K562 (cell line): ENCODE results near the gene ZSWIM8. TPM values are rescaled to one million over a fixed set of nuclear protein-coding genes. Genes with fewer than 3 reads are reported as not detected.

Experiments used
- ATAC-seq: fragments of 200-7000 bp; cut with Tn5 transposase; 3 replicates; pipeline ENCODE4 v1.9.1; 2020; ENCODE audit warnings: moderate library complexity
- BruUV-seq: library from RNA; stranded (reverse); fragments of 400-500 nt; replicated peaks from 2 replicates; lab custom pipeline; 2021; lab: Mats Ljungman, UMichigan
- CTCF ChIA-PET: fragments of 300-600 bp; formaldehyde crosslinking; extraction: SDS; loops from one replicate; lab custom pipeline; 2021; ENCODE audit warnings: low intra/inter-chr PET ratio; lab: Yijun Ruan, JAX
- POLR2A ChIA-PET: fragments of 300-600, 350-650 bp; sonication (Branson Sonifier 250); formaldehyde crosslinking; extraction: SDS; loops from one replicate; lab custom pipeline; 2021; ENCODE audit warnings: antibody characterized with exemption, inconsistent platforms; lab: Yijun Ruan, JAX
- DNase-seq, 4 experiments: peaks; one replicate each; pipeline versions ENCODE4 v3.0.0 to v3.0.0-alpha.2; 2011 to 2018; ENCODE audit warnings: low spot score in 3 of 4, mixed read lengths in 3 of 4; ENCODE audit errors: extremely low read depth in 1 of 4
- FAIRE-seq: peaks from 2 replicates; lab custom pipeline; 2011; peaks lifted over from hg19 to GRCh38; lab: Jason Lieb, UNC
- H2AFZ ChIP-seq: 2 replicates; pipeline ENCODE4 v1.6.0; 2011; ENCODE audit warnings: low read depth, low read length, control low read depth, inconsistent platforms
- H3K27ac ChIP-seq: fragments of 200-600 bp; 3 replicates; pipeline ENCODE4 v1.8.0; 2011; ENCODE audit warnings: low read depth, mild to moderate bottlenecking, control low read depth, inconsistent platforms, low read length, moderate library complexity, mixed read lengths; ENCODE audit errors: extremely low read depth
- H3K27me3 ChIP-seq, 2 experiments: fragments of 300-600 bp in 1 of 2; 2 replicates in 1 of 2; 3 replicates in 1 of 2; pipeline versions ENCODE4 v1.6.0 to v1.8.0; 2011; ENCODE audit warnings: inconsistent platforms in 2 of 2, low read length in 2 of 2, mild to moderate bottlenecking in 1 of 2, mixed read lengths in 1 of 2, moderate library complexity in 1 of 2; ENCODE audit not compliant: control insufficient read depth in 2 of 2, insufficient read depth in 2 of 2
- H3K36me3 ChIP-seq: fragments of 300-600 bp; 3 replicates; pipeline ENCODE4 v1.8.0; 2011; ENCODE audit warnings: mild to moderate bottlenecking, low read length, inconsistent platforms; ENCODE audit not compliant: control insufficient read depth, insufficient read depth
- H3K4me1 ChIP-seq, 2 experiments: fragments of 200-600 bp in 1 of 2; replicated peaks in 1 of 2; 2 replicates in 1 of 2; 3 replicates in 1 of 2; pipeline versions ENCODE4 v1.5.1 to v1.8.0; 2011; ENCODE audit warnings: inconsistent platforms in 2 of 2, low read length in 2 of 2, mild to moderate bottlenecking in 1 of 2, mixed read lengths in 1 of 2, moderate library complexity in 1 of 2; ENCODE audit not compliant: control insufficient read depth in 2 of 2, insufficient read depth in 2 of 2
- H3K4me2 ChIP-seq: 2 replicates; pipeline ENCODE4 v1.6.1; 2011; ENCODE audit warnings: low read length, control low read depth, inconsistent platforms, mixed read lengths; ENCODE audit not compliant: insufficient read depth
- H3K4me3 ChIP-seq: fragments of 200-600 bp; sonication (generic), shearing (Covaris generic); 2 replicates; pipeline ENCODE4 v1.5.1; 2016; ENCODE audit warnings: control low read depth, inconsistent platforms
- H3K79me2 ChIP-seq: fragments of 200-600 bp; 3 replicates; pipeline ENCODE4 v1.8.0; 2011; ENCODE audit warnings: low read length, inconsistent platforms; ENCODE audit not compliant: control insufficient read depth, insufficient read depth
- H3K9ac ChIP-seq, 2 experiments: 2 replicates each; pipeline versions ENCODE4 v1.6.0 to v1.6.1; 2011; ENCODE audit warnings: low read depth in 2 of 2, low read length in 2 of 2, control low read depth in 1 of 2, inconsistent platforms in 1 of 2, mild to moderate bottlenecking in 1 of 2, mixed read lengths in 1 of 2; ENCODE audit not compliant: insufficient read depth in 1 of 2
- H3K9me1 ChIP-seq: one replicate; pipeline ENCODE4 v1.6.0; 2011; ENCODE audit warnings: inconsistent platforms, mild to moderate bottlenecking, low read length, moderate library complexity; ENCODE audit not compliant: control insufficient read depth, insufficient read depth
- H3K9me3 ChIP-seq: replicated peaks from 2 replicates; pipeline ENCODE4 v1.5.1; 2011; ENCODE audit warnings: low read depth, low read length, inconsistent platforms; ENCODE audit not compliant: control insufficient read depth, insufficient read depth
- H4K20me1 ChIP-seq: replicated peaks from 2 replicates; pipeline ENCODE4 v1.6.1; 2011; ENCODE audit warnings: low read length, inconsistent platforms, mixed read lengths; ENCODE audit not compliant: control insufficient read depth, insufficient read depth
- CEBPB ChIP-seq: fragments of 450-650 bp; IDR thresholded peaks from 2 replicates; pipeline ENCODE4 v1.6.1; 2016; ENCODE audit warnings: missing genetic modification characterization, missing compliant biosample characterization
- CTBP1 ChIP-seq: fragments of 450-650 bp; IDR thresholded peaks from 2 replicates; pipeline ENCODE4 v1.6.1; 2016; ENCODE audit warnings: borderline replicate concordance
- PHB ChIP-seq: fragments of 250-450 bp; sonication (Bioruptor Pico); IDR thresholded peaks from 2 replicates; pipeline ENCODE4 v1.5.0; 2021
- SREBF2 ChIP-seq: sonication (generic); formaldehyde crosslinking; IDR thresholded peaks from 2 replicates; pipeline ENCODE4 v1.4.0; 2020; ENCODE audit warnings: mild to moderate bottlenecking, missing genetic modification reagents
- ZNF263 ChIP-seq: sonication (generic); formaldehyde crosslinking; IDR thresholded peaks from 2 replicates; pipeline ENCODE4 v1.8.0; 2022; ENCODE audit warnings: mild to moderate bottlenecking, missing genetic modification reagents, borderline replicate concordance
- ZNF740 ChIP-seq, 3 experiments: fragments of 200-800 bp in 1 of 3; sonication (Bioruptor generic) in 1 of 3; sonication (generic) in 1 of 3; formaldehyde crosslinking in 1 of 3; IDR thresholded peaks; 2 replicates each; pipeline versions ENCODE4 v1.6.1 to v1.8.0; 2016 to 2022; ENCODE audit warnings: mild to moderate bottlenecking in 2 of 3, missing compliant biosample characterization in 2 of 3, missing genetic modification characterization in 2 of 3, missing genetic modification reagents in 1 of 3
- WGBS: fragments of 100-300 bp; shearing (Covaris generic); methylation state at CpG from one replicate; pipeline ENCODE4 v1.1.6; 2016; ENCODE audit warnings: low coverage, mixed read lengths; ENCODE audit not compliant: insufficient coverage; ENCODE audit errors: missing lambda C conversion rate; 5-methylcytosine and 5-hydroxymethylcytosine counted together
- in situ Hi-C: fragments of 300-500 bp; cut with MboI; formaldehyde crosslinking; loops from 4 replicates; pipeline ENCODE4 v1.15.0; 2018; ENCODE audit warnings: inconsistent platforms, mixed read lengths
- intact Hi-C: fragments of 100-400 bp; cut with micrococcal nuclease; formaldehyde crosslinking; loops from 2 replicates; pipeline ENCODE4 v1.14.2; 2022
- polyA plus RNA-seq, 8 experiments: library from polyadenylated mRNA; depleted of rRNA in 4 of 8; stranded (reverse) in 5 of 8; unstranded in 3 of 8; fragments of >200 nt; fragmentation: Nextera tagmentation in 2 of 8; fragmentation: Illumina TruSeq in 1 of 8; extraction: Ambion mirVana in 2 of 8; extraction: Trizol in 1 of 8; gene quantifications; 2 replicates each; pipeline versions ENCODE4 v1.2.1 to v1.2.3, GENCODE V29; 2011 to 2014; ENCODE audit warnings: inconsistent platforms in 1 of 8, missing spikeins in 1 of 8
- small RNA-seq: library from RNA; depleted of rRNA; stranded (forward); fragments of <200 nt; gene quantifications from one replicate; pipeline ENCODE3, GENCODE V24; 2014
- total RNA-seq, 7 experiments: library from RNA; depleted of rRNA in 6 of 7; stranded (reverse); fragments of >200 nt in 6 of 7; fragmentation: Illumina TruSeq in 2 of 7; extraction: Trizol in 2 of 7; gene quantifications; 2 replicates each; pipeline versions ENCODE4 v1.2.1 to v1.2.3, GENCODE V29; 2011 to 2021; ENCODE audit warnings: low replicate concordance in 1 of 7

Gene ZSWIM8
- total and polyA plus RNA-seq, 9 of the 15 experiments (the other 6 are each of a cell fraction or from before 2014, with no cell fraction given): 5.6 to 47.8 (median 26.7) TPM

DNA sequence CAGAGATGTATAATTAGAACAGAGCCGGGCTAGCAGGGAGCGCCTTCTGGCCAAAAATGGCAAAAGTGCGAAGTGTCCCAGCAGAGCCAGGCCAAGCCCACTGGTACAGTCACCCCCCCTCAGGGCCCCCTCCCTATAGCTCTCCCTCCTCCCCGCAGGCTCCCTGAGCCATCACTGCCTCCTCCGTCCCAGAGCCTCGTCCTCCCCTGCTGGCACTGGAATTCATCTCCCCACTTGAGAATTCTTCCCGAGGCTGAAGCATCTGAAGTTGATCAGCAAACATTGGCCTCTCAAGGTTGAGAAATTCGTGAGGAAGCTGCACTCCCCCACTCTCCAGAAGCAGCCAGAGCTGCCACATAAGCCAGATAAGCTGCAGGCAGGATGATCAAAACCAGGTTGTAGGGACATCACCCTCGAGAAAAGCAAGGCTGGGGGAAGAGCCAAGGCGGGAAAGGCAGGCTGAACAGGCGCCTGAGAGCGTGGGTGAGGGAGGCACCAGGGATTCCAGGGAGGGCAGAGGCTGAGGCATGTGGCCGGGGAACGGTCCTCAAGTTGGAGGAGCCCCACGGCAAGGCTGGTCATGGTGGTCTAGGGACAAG lies 65.6 kb downstream of the ZSWIM8 start:
- no peak for FAIRE-seq
- H3K27ac ChIP-seq: no peak overlapping the region
- peaks cover 9% of the 10 kb centered on the region; the same call in 1 of the 2 replicates for H4K20me1 ChIP-seq
- peaks cover 0 to 11% of the 10 kb centered on the region in 2 experiments; a peak in 2 of 5 replicates for H3K4me1 ChIP-seq
- ChIA-PET POLR2A (interaction anchor here (1.0 to 1.6 kb wide), 5 partner anchors 9 to 29 kb away, joined by 3 to 8 read pairs (median 4); no protein-coding TSS in a partner anchor), CTCF (interaction anchor here (0.7 to 3.2 kb wide), 5 partner anchors 29 to 1385 kb away, joined by 3 to 41 read pairs (median 4); no protein-coding TSS in a partner anchor)
- no peak for DNase-seq
- ATAC-seq: no peak
- H3K4me3 ChIP-seq: no peak overlapping the region
- no TSS peak for BruUV-seq
- H3K4me2 ChIP-seq: no peak overlapping the region
- peaks cover 76% of the 10 kb centered on the region for H3K36me3 ChIP-seq
- H2AFZ ChIP-seq: no peak overlapping the region
- in situ Hi-C loops (no loop called here), intact Hi-C loops (no loop called here)
- 59% methylated on average over 15 of the region's 15 CpGs for whole genome bisulfite sequencing
- H3K27me3 ChIP-seq: no peaks in the 10 kb centered on the region
- peak overlapping the region in 1 of 2 experiments; percentile 79; a peak in 2 of 4 replicates for H3K9ac ChIP-seq
- TF ChIP-seq PHB (CRISPR knock-in tag): no peak
- 0 out of 2 replicates have a peak, but pooled peaks have one; percentile 13 for TF ChIP-seq CTBP1
- TF ChIP-seq SREBF2 (CRISPR knock-in tag): no peak
- peak; percentile 34; the same call in 1 of the 2 replicates for TF ChIP-seq CEBPB (tag)
- peak; percentile 86 for TF ChIP-seq ZNF263 (CRISPR knock-in tag)
- TF ChIP-seq ZNF740 (CRISPR knock-in tag; IDR thresholded peaks at IDR 0.05): peak; percentile 52; the same call in 1 of the 2 replicates
- TF ChIP-seq ZNF740 (tag; IDR thresholded peaks at IDR 0.05): no peak
- no peaks in the 10 kb centered on the region for H3K9me1 ChIP-seq
- H3K79me2 ChIP-seq: no peaks in the 10 kb centered on the region
- H3K9me3 ChIP-seq: no peaks in the 10 kb centered on the region

Small RNA genes within 50 kb of the gene (small RNA-seq; reads per million reads assigned to genes)
- not detected for gene AC022400.4
- gene AC022400.9: not detected
- not detected for gene ZSWIM8-AS1

Other genes starting within 250 kb of the ZSWIM8 start
Only the 7 nearest of the 10 such genes appear.
- gene SYNPO2L, start 129.6 kb upstream of the ZSWIM8 start, total RNA-seq (2014; rRNA removed): 0.04 TPM in 1 of 2 replicates, not detected in the other
- not detected in 2 replicates for gene SYNPO2L, start 129.6 kb upstream of the ZSWIM8 start, total RNA-seq (2014; rRNA removed; fragmentation: Illumina TruSeq; extraction: Trizol)
- not detected in 2 replicates for gene SYNPO2L, start 129.6 kb upstream of the ZSWIM8 start, total RNA-seq (2015; rRNA removed; fragmentation: Illumina TruSeq; extraction: Trizol)
- gene SYNPO2L, start 129.6 kb upstream of the ZSWIM8 start, total RNA-seq (2021): 0.07 TPM in 1 of 2 replicates, not detected in the other
- gene SYNPO2L, start 129.6 kb upstream of the ZSWIM8 start, polyA plus RNA-seq (2011; rRNA removed): 0.03 TPM in 1 of 2 replicates, not detected in the other
- 0.03 and 0.07 TPM in 2 replicates for gene SYNPO2L, start 129.6 kb upstream of the ZSWIM8 start, polyA plus RNA-seq (2014; fragmentation: Illumina TruSeq; extraction: Trizol)
- not detected for gene SYNPO2L, start 129.6 kb upstream of the ZSWIM8 start, polyA plus RNA-seq (2014; fragmentation: Nextera tagmentation; extraction: Ambion mirVana)
- not detected in 2 replicates for gene SYNPO2L, start 129.6 kb upstream of the ZSWIM8 start, polyA plus RNA-seq (2014; rRNA removed)
- gene AGAP5, start 87.5 kb upstream of the ZSWIM8 start, total RNA-seq (2014; rRNA removed): 1.2 and 3.5 TPM in 2 replicates
- 3.7 and 5.3 TPM in 2 replicates for gene AGAP5, start 87.5 kb upstream of the ZSWIM8 start, total RNA-seq (2014; rRNA removed; fragmentation: Illumina TruSeq; extraction: Trizol)
- 6.1 and 6.2 TPM in 2 replicates for gene AGAP5, start 87.5 kb upstream of the ZSWIM8 start, total RNA-seq (2015; rRNA removed; fragmentation: Illumina TruSeq; extraction: Trizol)
- 5.1 and 5.6 TPM in 2 replicates for gene AGAP5, start 87.5 kb upstream of the ZSWIM8 start, total RNA-seq (2021)
- 7.5 and 10.1 TPM in 2 replicates for gene AGAP5, start 87.5 kb upstream of the ZSWIM8 start, polyA plus RNA-seq (2011; rRNA removed)
- 5.4 and 7.0 TPM in 2 replicates for gene AGAP5, start 87.5 kb upstream of the ZSWIM8 start, polyA plus RNA-seq (2014; fragmentation: Illumina TruSeq; extraction: Trizol)
- gene AGAP5, start 87.5 kb upstream of the ZSWIM8 start, polyA plus RNA-seq (2014; fragmentation: Nextera tagmentation; extraction: Ambion mirVana): under 1 TPM; 0.32 to 0.66 TPM
- gene AGAP5, start 87.5 kb upstream of the ZSWIM8 start, polyA plus RNA-seq (2014; rRNA removed): 5.0 and 6.8 TPM in 2 replicates
- 70.5 and 99.4 TPM in 2 replicates for gene SEC24C, start 41.2 kb upstream of the ZSWIM8 start, total RNA-seq (2014; rRNA removed)
- 48.6 and 48.7 TPM in 2 replicates for gene SEC24C, start 41.2 kb upstream of the ZSWIM8 start, total RNA-seq (2014; rRNA removed; fragmentation: Illumina TruSeq; extraction: Trizol)
- gene SEC24C, start 41.2 kb upstream of the ZSWIM8 start, total RNA-seq (2015; rRNA removed; fragmentation: Illumina TruSeq; extraction: Trizol): 55.5 and 59.4 TPM in 2 replicates
- gene SEC24C, start 41.2 kb upstream of the ZSWIM8 start, total RNA-seq (2021): 103 and 115 TPM in 2 replicates
- gene SEC24C, start 41.2 kb upstream of the ZSWIM8 start, polyA plus RNA-seq (2011; rRNA removed): 97.4 and 150 TPM in 2 replicates
- gene SEC24C, start 41.2 kb upstream of the ZSWIM8 start, polyA plus RNA-seq (2014; fragmentation: Illumina TruSeq; extraction: Trizol): 108 and 110 TPM in 2 replicates
- 10 to 100 TPM; 19.0 to 88.4 TPM for gene SEC24C, start 41.2 kb upstream of the ZSWIM8 start, polyA plus RNA-seq (2014; fragmentation: Nextera tagmentation; extraction: Ambion mirVana)
- gene SEC24C, start 41.2 kb upstream of the ZSWIM8 start, polyA plus RNA-seq (2014; rRNA removed): 64.7 and 68.8 TPM in 2 replicates
- gene CHCHD1, start 3.6 kb upstream of the ZSWIM8 start, total RNA-seq (2014; rRNA removed): 82.9 and 130 TPM in 2 replicates
- 68.2 and 79.6 TPM in 2 replicates for gene CHCHD1, start 3.6 kb upstream of the ZSWIM8 start, total RNA-seq (2014; rRNA removed; fragmentation: Illumina TruSeq; extraction: Trizol)
- gene CHCHD1, start 3.6 kb upstream of the ZSWIM8 start, total RNA-seq (2015; rRNA removed; fragmentation: Illumina TruSeq; extraction: Trizol): 69.6 and 83.4 TPM in 2 replicates
- gene CHCHD1, start 3.6 kb upstream of the ZSWIM8 start, total RNA-seq (2021): 52.9 and 54.9 TPM in 2 replicates
- gene CHCHD1, start 3.6 kb upstream of the ZSWIM8 start, polyA plus RNA-seq (2011; rRNA removed): 84.9 and 110 TPM in 2 replicates
- gene CHCHD1, start 3.6 kb upstream of the ZSWIM8 start, polyA plus RNA-seq (2014; fragmentation: Illumina TruSeq; extraction: Trizol): 59.5 and 75.0 TPM in 2 replicates
- 100 to 1,000 TPM in 1 of 2 experiments, 10 to 100 TPM in 1; 89.7 to 114 TPM for gene CHCHD1, start 3.6 kb upstream of the ZSWIM8 start, polyA plus RNA-seq (2014; fragmentation: Nextera tagmentation; extraction: Ambion mirVana)
- 126 and 135 TPM in 2 replicates for gene CHCHD1, start 3.6 kb upstream of the ZSWIM8 start, polyA plus RNA-seq (2014; rRNA removed)
- gene NDST2, start 26.0 kb downstream of the ZSWIM8 start, total RNA-seq (2014; rRNA removed): 27.2 and 32.1 TPM in 2 replicates
- gene NDST2, start 26.0 kb downstream of the ZSWIM8 start, total RNA-seq (2014; rRNA removed; fragmentation: Illumina TruSeq; extraction: Trizol): 12.5 and 14.7 TPM in 2 replicates
- gene NDST2, start 26.0 kb downstream of the ZSWIM8 start, total RNA-seq (2015; rRNA removed; fragmentation: Illumina TruSeq; extraction: Trizol): 18.2 and 19.6 TPM in 2 replicates
- 33.9 and 35.7 TPM in 2 replicates for gene NDST2, start 26.0 kb downstream of the ZSWIM8 start, total RNA-seq (2021)
- gene NDST2, start 26.0 kb downstream of the ZSWIM8 start, polyA plus RNA-seq (2011; rRNA removed): 23.8 and 31.6 TPM in 2 replicates
- 22.6 TPM in 2 replicates for gene NDST2, start 26.0 kb downstream of the ZSWIM8 start, polyA plus RNA-seq (2014; fragmentation: Illumina TruSeq; extraction: Trizol)
- 1 to 10 TPM; 4.7 to 6.3 TPM for gene NDST2, start 26.0 kb downstream of the ZSWIM8 start, polyA plus RNA-seq (2014; fragmentation: Nextera tagmentation; extraction: Ambion mirVana)
- gene NDST2, start 26.0 kb downstream of the ZSWIM8 start, polyA plus RNA-seq (2014; rRNA removed): 30.5 and 31.4 TPM in 2 replicates
- 23.4 and 26.7 TPM in 2 replicates for gene CAMK2G, start 88.9 kb downstream of the ZSWIM8 start, total RNA-seq (2014; rRNA removed)
- gene CAMK2G, start 88.9 kb downstream of the ZSWIM8 start, total RNA-seq (2014; rRNA removed; fragmentation: Illumina TruSeq; extraction: Trizol): 22.3 and 25.1 TPM in 2 replicates
- gene CAMK2G, start 88.9 kb downstream of the ZSWIM8 start, total RNA-seq (2015; rRNA removed; fragmentation: Illumina TruSeq; extraction: Trizol): 32.2 and 33.2 TPM in 2 replicates
- 29.5 and 32.6 TPM in 2 replicates for gene CAMK2G, start 88.9 kb downstream of the ZSWIM8 start, total RNA-seq (2021)
- gene CAMK2G, start 88.9 kb downstream of the ZSWIM8 start, polyA plus RNA-seq (2011; rRNA removed): 37.5 and 41.6 TPM in 2 replicates
- gene CAMK2G, start 88.9 kb downstream of the ZSWIM8 start, polyA plus RNA-seq (2014; fragmentation: Illumina TruSeq; extraction: Trizol): 35.5 and 37.9 TPM in 2 replicates
- gene CAMK2G, start 88.9 kb downstream of the ZSWIM8 start, polyA plus RNA-seq (2014; fragmentation: Nextera tagmentation; extraction: Ambion mirVana): 10 to 100 TPM in 1 of 2 experiments, 1 to 10 TPM in 1; 9.0 to 10.4 TPM
- 36.2 and 37.2 TPM in 2 replicates for gene CAMK2G, start 88.9 kb downstream of the ZSWIM8 start, polyA plus RNA-seq (2014; rRNA removed)
- 2.1 and 2.9 TPM in 2 replicates for gene PLAU, start 125.5 kb downstream of the ZSWIM8 start, total RNA-seq (2014; rRNA removed)
- gene PLAU, start 125.5 kb downstream of the ZSWIM8 start, total RNA-seq (2014; rRNA removed; fragmentation: Illumina TruSeq; extraction: Trizol): 3.2 and 3.3 TPM in 2 replicates
- gene PLAU, start 125.5 kb downstream of the ZSWIM8 start, total RNA-seq (2015; rRNA removed; fragmentation: Illumina TruSeq; extraction: Trizol): 16.9 and 17.5 TPM in 2 replicates
- 4.1 and 4.4 TPM in 2 replicates for gene PLAU, start 125.5 kb downstream of the ZSWIM8 start, total RNA-seq (2021)
- 3.4 and 5.8 TPM in 2 replicates for gene PLAU, start 125.5 kb downstream of the ZSWIM8 start, polyA plus RNA-seq (2011; rRNA removed)
- 4.6 and 4.9 TPM in 2 replicates for gene PLAU, start 125.5 kb downstream of the ZSWIM8 start, polyA plus RNA-seq (2014; fragmentation: Illumina TruSeq; extraction: Trizol)
- gene PLAU, start 125.5 kb downstream of the ZSWIM8 start, polyA plus RNA-seq (2014; fragmentation: Nextera tagmentation; extraction: Ambion mirVana): 1 to 10 TPM; 2.3 to 2.5 TPM
- gene PLAU, start 125.5 kb downstream of the ZSWIM8 start, polyA plus RNA-seq (2014; rRNA removed): 2.6 and 4.2 TPM in 2 replicates